GM10248 (cell line): ENCODE measurements around the gene LRCOL1.

Experiments
- CTCF ChIA-PET: fragments of 300-600 bp; sonication (Branson Sonifier 250); formaldehyde crosslinking; extraction: SDS; loops from one replicate; lab custom pipeline; 2021; ENCODE audit warnings: antibody characterized with exemption; lab: Yijun Ruan, JAX
- POLR2A ChIA-PET: fragments of 350-650 bp; sonication (Branson Sonifier 250); formaldehyde crosslinking; extraction: SDS; loops from one replicate; lab custom pipeline; 2020; ENCODE audit warnings: antibody characterized with exemption; lab: Yijun Ruan, JAX
- DNase-seq: peaks from one replicate; pipeline ENCODE4 v3.0.0; 2012; ENCODE audit errors: extremely low spot score
- CTCF ChIP-seq: IDR thresholded peaks from 2 replicates; pipeline ENCODE4 v1.5.1; 2012; ENCODE audit warnings: mild to moderate bottlenecking, low read depth; ENCODE audit errors: extremely low read depth, missing control alignments, control extremely low read depth

Gene LRCOL1

GRCh38 chr12:132578118-132578517 is 32.3 kb downstream of the LRCOL1 start:
- ChIA-PET CTCF (no interaction called here), POLR2A (no interaction called here)
- DNase-seq: no peak
- TF ChIP-seq CTCF: no peak

GRCh38 chr12:132577191-132577920 is 33.0 kb downstream of the LRCOL1 start:
- ChIA-PET CTCF (no interaction called here), POLR2A (no interaction called here)
- TF ChIP-seq CTCF: no peak
- DNase-seq: no peak

- DNase-seq: no peak
- CTCF ChIA-PET: no interaction called here
- TF ChIP-seq CTCF: no peak
- POLR2A ChIA-PET: no interaction called here
Observed at GRCh38 chr12:132576701-132577100, 33.7 kb downstream of the LRCOL1 start.

- no peak for TF ChIP-seq CTCF
- POLR2A ChIA-PET: no interaction called here
- DNase-seq: no peak
- CTCF ChIA-PET: no interaction called here
Observed at GRCh38 chr12:132575661-132576060, 34.7 kb downstream of the LRCOL1 start.

DNA sequence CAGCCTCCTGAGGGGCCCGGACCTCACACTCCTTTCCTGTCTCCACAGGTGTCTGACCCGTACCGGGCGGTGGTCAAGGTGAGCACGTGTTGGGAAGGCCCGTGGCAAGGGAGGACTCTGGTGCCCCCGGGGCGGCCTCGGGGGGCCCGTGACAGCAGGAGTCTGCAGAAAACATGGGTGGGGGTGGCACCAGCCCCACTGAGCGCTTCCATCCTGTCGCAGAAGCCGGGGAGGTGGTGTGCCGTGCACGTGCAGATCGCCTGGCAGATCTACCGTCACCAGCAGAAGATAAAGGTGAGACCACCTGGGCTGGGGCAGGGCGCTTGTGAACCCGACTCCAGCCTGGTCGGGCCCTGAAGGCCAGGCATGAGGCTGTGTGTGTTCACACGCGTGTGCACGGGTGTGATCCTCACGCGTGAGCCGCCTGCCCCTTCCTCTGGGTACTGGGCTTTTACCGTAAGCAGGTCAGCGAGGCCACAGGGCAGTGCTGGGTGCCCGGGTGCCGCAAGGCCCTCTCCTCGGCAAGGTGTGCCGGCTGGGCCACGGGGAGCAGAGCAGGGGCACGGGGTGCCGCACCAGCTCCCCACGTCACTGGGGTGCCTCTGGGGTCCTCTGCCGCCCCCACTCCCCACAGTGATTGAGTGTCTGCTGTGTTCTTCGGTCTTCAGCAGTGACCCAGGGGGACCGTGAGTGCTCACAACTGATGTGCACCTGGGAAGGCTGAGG is 35.9 kb downstream of the LRCOL1 start:
- no peak for TF ChIP-seq CTCF
- CTCF ChIA-PET: no interaction called here
- DNase-seq: no peak
- POLR2A ChIA-PET: no interaction called here

GRCh38 chr12:132572801-132573760 is 37.3 kb downstream of the LRCOL1 start:
- CTCF ChIA-PET: no interaction called here
- POLR2A ChIA-PET: no interaction called here
- DNase-seq: no peak
- TF ChIP-seq CTCF: no peak
